ENCODE measurements around the gene MAT1A. TPM values are rescaled to one million over a fixed set of nuclear protein-coding genes. Genes with fewer than 3 reads are reported as not detected.

MAT1A gene
- total and polyA plus RNA-seq, 2 of the 8 experiments (the other 6 are each of a cell fraction or from before 2014, with no cell fraction given): 4.1 to 6.4 TPM

- no peak for TF ChIP-seq CHD7 (IDR thresholded peaks at IDR 0.05; ENCODE audit: insufficient replicate concordance, low read length)
- no peak for TF ChIP-seq SIRT6 (IDR thresholded peaks at IDR 0.05; ENCODE audit: low read length)
- TF ChIP-seq GABPA (IDR thresholded peaks at IDR 0.05; ENCODE audit: borderline replicate concordance, insufficient read depth, low read length): no peak
- TF ChIP-seq HDAC6 (IDR thresholded peaks at IDR 0.05; ENCODE audit: low read depth, low read length): no peak
- TF ChIP-seq NRF1 (IDR thresholded peaks at IDR 0.05; ENCODE audit: low read depth, low read length): no peak
- TF ChIP-seq PHF8 (conservative IDR thresholded peaks at IDR 0.05; ENCODE audit: low read depth, low read length): no peak
- no peak for TF ChIP-seq POLR2A (IDR thresholded peaks at IDR 0.05; ENCODE audit: control extremely low read depth in 1 of 2, low read depth in 2 of 2, low read length in 2 of 2)
- no peak for TF ChIP-seq ZNF274 (IDR thresholded peaks at IDR 0.05; ENCODE audit: borderline replicate concordance, extremely low read depth, low read length)
- no peak for TF ChIP-seq TEAD4 (IDR thresholded peaks at IDR 0.05; ENCODE audit: low read depth, low read length)
- no peak for TF ChIP-seq EZH2 (IDR thresholded peaks at IDR 0.05; ENCODE audit: low read depth, low read length, severe bottlenecking)
- no peak for TF ChIP-seq KDM5A (IDR thresholded peaks at IDR 0.05; ENCODE audit: low read length)
Measured at GRCh38 chr10:80289451-80290287, at the start of gene MAT1A (continued).
